ENCODE results near the gene EPOP.
A peak's percentile ranks its signal among the peaks of the same experiment; 100 is the strongest.

EPOP gene

GRCh38 chr17:38687286-38687685, 12.5 kb upstream of the EPOP start:
- peak; percentile 71 for DNase-seq (ENCODE audit: low read depth)
- TF ChIP-seq, protein P1, sequence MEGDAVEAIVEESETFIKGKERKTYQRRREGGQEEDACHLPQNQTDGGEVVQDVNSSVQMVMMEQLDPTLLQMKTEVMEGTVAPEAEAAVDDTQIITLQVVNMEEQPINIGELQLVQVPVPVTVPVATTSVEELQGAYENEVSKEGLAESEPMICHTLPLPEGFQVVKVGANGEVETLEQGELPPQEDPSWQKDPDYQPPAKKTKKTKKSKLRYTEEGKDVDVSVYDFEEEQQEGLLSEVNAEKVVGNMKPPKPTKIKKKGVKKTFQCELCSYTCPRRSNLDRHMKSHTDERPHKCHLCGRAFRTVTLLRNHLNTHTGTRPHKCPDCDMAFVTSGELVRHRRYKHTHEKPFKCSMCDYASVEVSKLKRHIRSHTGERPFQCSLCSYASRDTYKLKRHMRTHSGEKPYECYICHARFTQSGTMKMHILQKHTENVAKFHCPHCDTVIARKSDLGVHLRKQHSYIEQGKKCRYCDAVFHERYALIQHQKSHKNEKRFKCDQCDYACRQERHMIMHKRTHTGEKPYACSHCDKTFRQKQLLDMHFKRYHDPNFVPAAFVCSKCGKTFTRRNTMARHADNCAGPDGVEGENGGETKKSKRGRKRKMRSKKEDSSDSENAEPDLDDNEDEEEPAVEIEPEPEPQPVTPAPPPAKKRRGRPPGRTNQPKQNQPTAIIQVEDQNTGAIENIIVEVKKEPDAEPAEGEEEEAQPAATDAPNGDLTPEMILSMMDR (conservative IDR thresholded peaks at IDR 0.05; ENCODE audit: control insufficient read depth, insufficient read depth, low read depth, low read length), result no peak
- H3K4me3 ChIP-seq (ENCODE audit: control insufficient read depth, low read depth, low read length), result no peak overlapping the region

- TF ChIP-seq, protein P1 (conservative IDR thresholded peaks at IDR 0.05; ENCODE audit: control insufficient read depth, insufficient read depth, low read depth, low read length), result no peak
- DNase-seq (ENCODE audit: low read depth), result no peak
Measured at GRCh38 chr17:38685491-38685890, 10.7 kb upstream of the EPOP start.

DNA sequence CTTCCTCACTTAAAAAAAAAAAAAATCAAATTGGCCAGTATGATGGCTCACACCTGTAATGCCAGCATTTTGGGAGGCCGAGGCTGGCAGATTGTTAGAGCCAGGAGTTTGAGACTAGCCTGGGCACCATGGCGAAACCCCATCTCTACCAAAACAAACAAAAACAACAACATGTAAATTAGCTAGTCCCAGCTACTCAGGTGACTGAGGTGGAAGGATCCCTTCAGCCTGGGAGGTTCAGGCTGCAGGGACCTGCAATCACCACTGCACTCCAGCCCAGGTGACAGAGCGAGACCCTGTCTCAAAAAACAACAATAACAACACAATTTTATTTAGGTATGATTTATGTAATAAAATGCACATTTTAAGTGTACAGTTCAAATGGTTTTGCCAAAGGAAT, 6.3 kb upstream of the EPOP start:
- DNase-seq (ENCODE audit: low read depth), result no peak
- TF ChIP-seq, protein P1 (conservative IDR thresholded peaks at IDR 0.05; ENCODE audit: control insufficient read depth, insufficient read depth, low read depth, low read length), result no peak
- no peak overlapping the region for H3K4me3 ChIP-seq (ENCODE audit: control insufficient read depth, low read depth, low read length)

More at GRCh38 chr17:38685491-38685890, 10.7 kb upstream of the EPOP start:
- H3K4me3 ChIP-seq (ENCODE audit: control insufficient read depth, low read depth, low read length), result no peak overlapping the region

DNA sequence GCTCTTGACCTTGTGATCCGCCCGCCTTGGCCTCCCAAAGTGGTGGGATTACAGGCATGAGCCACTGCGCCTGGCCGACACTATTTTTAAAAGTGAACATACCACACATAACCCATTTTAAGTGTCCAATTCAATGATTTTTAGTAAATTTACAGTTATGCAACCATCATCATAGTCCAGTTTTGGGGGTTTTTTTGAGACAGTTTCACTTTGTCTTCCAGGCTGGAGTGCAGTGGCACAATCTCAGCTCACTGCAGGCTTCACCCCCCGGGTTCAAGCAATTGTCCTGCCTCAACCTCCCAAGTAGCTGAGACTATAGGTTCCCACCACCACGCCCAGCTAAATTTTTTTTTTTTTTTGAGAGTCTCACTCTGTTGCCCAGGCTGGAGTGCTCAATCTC, 3.1 kb upstream of the EPOP start:
- H3K4me3 ChIP-seq (ENCODE audit: control insufficient read depth, low read depth, low read length), result no peak overlapping the region
- DNase-seq (ENCODE audit: low read depth), result no peak
- TF ChIP-seq, protein P1 (conservative IDR thresholded peaks at IDR 0.05; ENCODE audit: control insufficient read depth, insufficient read depth, low read depth, low read length), result no peak

DNA sequence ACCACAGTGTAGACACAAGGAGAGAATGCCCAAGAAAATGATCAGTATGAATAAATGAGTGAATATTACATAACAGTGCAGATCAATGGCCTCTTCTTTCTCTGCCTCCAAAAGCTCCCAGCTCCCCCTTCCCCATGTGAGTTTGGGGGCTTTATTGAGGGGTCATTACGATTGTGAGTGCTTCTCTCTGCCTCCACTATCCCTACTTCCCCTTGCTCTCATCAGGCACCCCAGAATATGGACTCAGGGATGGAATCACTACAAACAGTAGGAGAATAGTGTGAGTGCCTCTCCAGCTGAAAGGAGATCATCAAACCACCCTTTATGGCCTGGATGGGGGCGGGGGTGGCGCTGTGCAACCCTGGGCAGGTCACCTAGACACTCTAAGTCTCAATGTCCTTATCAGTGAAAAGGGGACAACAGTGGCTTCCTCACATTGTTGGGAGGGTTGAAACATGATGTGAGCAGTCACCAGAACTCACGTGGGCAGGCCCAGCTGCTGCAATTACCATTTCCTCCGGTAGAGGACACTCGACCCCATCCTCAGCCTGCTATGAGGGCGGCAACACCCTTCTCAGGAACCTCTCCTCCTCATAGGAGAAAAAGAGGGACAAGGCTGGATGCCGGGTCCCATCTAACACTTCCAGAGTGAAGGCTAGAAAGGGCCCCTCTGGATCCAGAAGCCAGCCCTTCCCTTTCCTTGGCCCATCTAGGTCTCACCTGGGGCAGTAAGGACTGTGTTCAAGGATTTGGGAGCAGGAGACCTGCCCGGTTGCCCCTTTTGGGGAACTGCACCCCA, 2.1 kb upstream of the EPOP start:
- TF ChIP-seq, protein P1 (conservative IDR thresholded peaks at IDR 0.05; ENCODE audit: control insufficient read depth, insufficient read depth, low read depth, low read length), result peak; percentile 99
- DNase-seq (ENCODE audit: low read depth), result peak; percentile 80
- no peak overlapping the region for H3K4me3 ChIP-seq (ENCODE audit: control insufficient read depth, low read depth, low read length)

- TF ChIP-seq, protein P1 (conservative IDR thresholded peaks at IDR 0.05; ENCODE audit: control insufficient read depth, insufficient read depth, low read depth, low read length), result no peak
- no peak for DNase-seq (ENCODE audit: low read depth)
- peak overlapping the region; percentile 29 for H3K4me3 ChIP-seq (ENCODE audit: control insufficient read depth, low read depth, low read length)
Measured at GRCh38 chr17:38674014-38674748, 576 bp downstream of the EPOP start.
